Pulmonary artery endothelial cell (primary cell): Measurements from ENCODE around the gene SELENON. TPM values are rescaled to one million over a fixed set of nuclear protein-coding genes. Genes with fewer than 3 reads are reported as not detected.
"Not testable (repeated sequence)": the region's sequence is repeated elsewhere in the genome, so short reads cannot be mapped to it uniquely, and the experiment has no call there.

Experiments used
- DNase-seq: peaks from one replicate; pipeline ENCODE4 v3.0.0-alpha.2; 2011; ENCODE audit warnings: low read depth, low spot score
- total RNA-seq: library from RNA; depleted of rRNA; stranded (reverse); fragments of >200 nt; gene quantifications from 2 replicates; pipeline ENCODE4 v1.2.3, GENCODE V29; 2014

The SELENON gene
- total RNA-seq, 1 donor from 2014 or later: 33.2 TPM

GRCh38 chr1:25828491-25828890 lies 28.5 kb downstream of the SELENON start:
- DNase-seq: no peak

GRCh38 chr1:25829046-25829445 lies 29.1 kb downstream of the SELENON start:
- DNase-seq: no peak

DNA sequence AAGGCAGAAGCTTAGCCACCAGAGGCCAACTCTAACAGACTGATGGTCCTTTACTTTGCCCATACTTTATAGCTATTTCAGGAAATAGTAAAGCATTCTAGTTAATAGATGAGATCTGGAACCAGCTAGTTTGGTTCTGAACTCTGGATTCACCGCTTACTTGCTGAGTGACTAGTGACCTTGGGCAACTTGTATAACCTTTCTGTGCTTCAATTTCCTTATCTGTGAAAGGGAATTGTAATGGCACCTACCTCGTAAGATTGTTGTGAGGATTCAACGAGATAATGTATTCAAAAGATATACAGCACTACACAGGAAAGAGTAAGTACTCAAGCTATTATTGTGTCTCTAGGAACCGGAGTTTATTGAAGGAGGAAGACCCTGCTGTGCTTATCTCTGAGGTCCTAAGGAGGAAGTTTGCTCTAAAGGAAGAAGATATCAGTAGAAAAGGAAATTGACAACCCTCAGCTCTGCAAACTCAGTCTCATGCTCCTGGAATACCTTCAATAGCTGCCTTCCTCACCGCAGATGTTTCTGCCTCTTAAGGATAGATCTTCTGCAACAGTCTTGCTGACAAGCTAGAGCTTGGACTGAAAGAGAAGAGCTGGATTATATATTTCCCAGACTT lies 31.7 kb downstream of the SELENON start:
- no peak for DNase-seq

DNA sequence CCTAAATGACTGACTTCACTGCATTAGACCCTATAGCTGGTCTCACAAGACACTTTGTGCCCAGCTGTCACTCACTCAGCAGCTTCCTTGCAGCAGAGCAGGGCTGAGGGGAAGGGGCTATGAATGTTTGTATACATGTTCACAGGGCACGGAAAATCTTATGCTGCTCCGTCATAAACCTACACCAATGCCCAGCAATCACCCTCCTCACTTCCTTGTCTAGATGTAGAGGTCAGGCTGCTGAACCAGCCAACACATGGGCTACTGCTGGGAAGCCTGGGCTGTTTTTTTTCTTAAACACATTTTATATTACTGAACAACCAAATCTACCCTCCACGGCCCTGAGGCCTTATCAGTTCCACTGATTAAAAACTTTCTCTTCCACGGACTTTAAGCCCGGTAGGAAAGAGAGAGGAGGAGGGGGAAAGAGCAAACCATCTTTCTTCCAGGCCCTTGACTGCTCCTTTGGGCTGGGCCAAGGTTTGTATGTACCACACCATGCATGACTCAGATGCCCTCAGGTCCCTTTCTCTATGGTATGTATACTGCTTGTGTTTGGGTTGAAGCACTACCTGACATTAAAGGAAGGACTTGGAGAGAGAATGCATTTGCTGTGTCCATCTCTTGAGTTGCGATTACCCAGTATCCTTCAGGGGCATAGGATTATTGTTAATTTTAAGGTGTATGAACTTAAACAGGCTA lies 32.5 kb downstream of the SELENON start:
- no peak for DNase-seq

GRCh38 chr1:25833158-25833557 lies 33.2 kb downstream of the SELENON start:
- DNase-seq: no peak

GRCh38 chr1:25834894-25835293 lies 34.9 kb downstream of the SELENON start:
- DNase-seq: no peak

- DNase-seq: no peak
Measured at GRCh38 chr1:25836695-25837094, 36.7 kb downstream of the SELENON start.

- DNase-seq: no peak
Measured at GRCh38 chr1:25837262-25837875, 37.4 kb downstream of the SELENON start.

GRCh38 chr1:25839808-25840207 lies 39.8 kb downstream of the SELENON start:
- not testable (repeated sequence) for DNase-seq

- DNase-seq: no peak
Measured at GRCh38 chr1:25843483-25843882, 43.5 kb downstream of the SELENON start.

DNA sequence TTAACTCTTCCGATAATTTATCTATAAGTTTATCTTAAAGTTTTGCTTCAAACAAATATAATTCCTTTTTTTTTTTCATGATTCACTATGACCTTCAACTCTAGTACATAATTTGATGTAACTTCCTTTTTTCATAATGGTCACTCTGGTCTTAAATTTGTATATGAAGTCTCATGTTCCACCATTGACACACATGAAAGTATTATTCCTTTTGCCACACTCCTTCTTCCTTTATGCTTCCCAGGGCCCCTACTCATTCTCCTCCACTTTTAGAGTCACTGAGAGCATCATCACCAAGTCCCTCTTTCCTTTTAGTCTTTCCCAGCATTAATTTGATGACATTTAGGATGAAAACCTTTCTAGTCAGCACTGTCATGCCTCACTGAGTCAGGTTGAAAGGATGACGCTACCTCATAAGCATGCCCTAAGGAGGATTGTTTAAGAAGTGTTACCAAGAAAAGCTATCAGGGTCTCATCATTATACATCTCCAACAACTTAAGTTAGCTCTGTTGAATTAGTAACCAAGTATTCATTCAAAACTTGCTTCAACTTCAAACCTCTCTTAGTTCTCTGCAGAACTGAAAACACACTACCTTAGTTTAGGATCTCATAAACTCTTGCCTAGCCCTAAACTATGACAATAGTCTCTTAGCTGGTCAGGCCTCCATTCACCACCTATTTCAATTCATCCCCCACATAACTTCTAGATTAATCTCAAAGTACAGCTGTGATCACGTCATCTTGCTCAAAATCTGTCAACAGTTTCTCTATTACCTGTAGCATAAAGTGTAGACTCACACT lies 44.7 kb downstream of the SELENON start:
- no peak for DNase-seq

DNA sequence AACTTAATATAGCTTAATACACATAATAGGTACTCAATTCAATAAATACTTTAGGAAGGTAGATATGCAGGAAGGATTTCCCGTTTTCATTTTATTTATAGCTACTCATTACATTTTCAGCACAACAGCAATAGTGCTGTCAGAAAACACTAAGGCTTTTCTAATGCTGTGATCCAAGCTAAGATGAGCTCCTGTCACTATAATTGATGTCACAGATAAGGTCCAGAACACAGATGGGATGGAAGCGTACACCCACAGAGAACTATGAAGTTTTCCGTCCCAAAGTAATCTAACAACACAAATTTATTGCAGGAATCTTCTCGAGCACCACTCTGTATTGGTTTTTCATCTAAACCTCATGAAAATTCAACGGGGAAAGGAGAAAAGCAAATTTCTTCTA lies 45.7 kb downstream of the SELENON start:
- DNase-seq: no peak

DNA sequence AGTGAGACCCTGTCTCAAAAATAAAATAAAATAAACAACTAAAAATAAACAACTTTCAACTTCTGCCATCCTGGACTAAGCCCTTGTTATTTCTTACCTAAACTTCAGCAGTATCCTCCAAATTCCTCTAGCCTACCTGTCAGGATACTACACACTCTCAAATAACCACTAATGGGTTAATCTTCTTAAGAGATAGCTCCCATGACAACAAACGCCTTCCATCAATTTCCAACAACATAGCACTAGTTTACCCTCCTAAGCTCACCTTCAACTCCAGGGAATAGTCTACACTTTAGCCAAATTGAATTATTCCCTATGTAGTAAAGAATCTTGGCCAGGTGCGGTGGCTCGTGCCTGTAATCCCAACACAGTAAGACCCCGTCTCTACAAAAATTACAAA lies 47.9 kb downstream of the SELENON start:
- no peak for DNase-seq

DNA sequence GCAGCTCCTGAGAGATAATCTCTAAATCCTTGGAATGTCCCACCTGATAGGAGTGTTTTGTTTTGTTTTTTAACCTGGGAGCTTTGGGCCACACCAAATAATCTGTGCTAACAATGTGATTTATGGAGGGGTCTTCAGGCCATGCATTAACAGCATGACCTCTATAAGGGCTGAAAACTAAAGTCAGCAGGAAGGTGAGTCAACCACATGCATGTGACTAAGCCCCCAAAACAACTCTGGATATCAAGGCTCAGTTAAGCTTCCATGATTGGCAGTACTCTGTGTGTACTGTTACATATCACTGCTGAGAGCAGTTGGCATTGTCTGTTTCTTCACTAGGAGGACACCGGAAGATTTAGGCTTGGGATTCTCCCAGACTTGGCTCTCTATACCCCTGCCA lies 48.5 kb downstream of the SELENON start:
- DNase-seq: no peak

- DNase-seq: no peak
Measured at GRCh38 chr1:25854554-25854953, 54.6 kb downstream of the SELENON start.

GRCh38 chr1:25856856-25857255 lies 56.9 kb downstream of the SELENON start:
- no peak for DNase-seq

- no peak for DNase-seq
Measured at GRCh38 chr1:25858494-25858893, 58.5 kb downstream of the SELENON start.

GRCh38 chr1:25858906-25859789 lies 59.2 kb downstream of the SELENON start, which contains the start of gene AUNIP:
AUNIP (minus strand) TSS chr1:25859457; CDS start chr1:25859357, 100 bp downstream.
- peak; percentile 44 for DNase-seq

DNA sequence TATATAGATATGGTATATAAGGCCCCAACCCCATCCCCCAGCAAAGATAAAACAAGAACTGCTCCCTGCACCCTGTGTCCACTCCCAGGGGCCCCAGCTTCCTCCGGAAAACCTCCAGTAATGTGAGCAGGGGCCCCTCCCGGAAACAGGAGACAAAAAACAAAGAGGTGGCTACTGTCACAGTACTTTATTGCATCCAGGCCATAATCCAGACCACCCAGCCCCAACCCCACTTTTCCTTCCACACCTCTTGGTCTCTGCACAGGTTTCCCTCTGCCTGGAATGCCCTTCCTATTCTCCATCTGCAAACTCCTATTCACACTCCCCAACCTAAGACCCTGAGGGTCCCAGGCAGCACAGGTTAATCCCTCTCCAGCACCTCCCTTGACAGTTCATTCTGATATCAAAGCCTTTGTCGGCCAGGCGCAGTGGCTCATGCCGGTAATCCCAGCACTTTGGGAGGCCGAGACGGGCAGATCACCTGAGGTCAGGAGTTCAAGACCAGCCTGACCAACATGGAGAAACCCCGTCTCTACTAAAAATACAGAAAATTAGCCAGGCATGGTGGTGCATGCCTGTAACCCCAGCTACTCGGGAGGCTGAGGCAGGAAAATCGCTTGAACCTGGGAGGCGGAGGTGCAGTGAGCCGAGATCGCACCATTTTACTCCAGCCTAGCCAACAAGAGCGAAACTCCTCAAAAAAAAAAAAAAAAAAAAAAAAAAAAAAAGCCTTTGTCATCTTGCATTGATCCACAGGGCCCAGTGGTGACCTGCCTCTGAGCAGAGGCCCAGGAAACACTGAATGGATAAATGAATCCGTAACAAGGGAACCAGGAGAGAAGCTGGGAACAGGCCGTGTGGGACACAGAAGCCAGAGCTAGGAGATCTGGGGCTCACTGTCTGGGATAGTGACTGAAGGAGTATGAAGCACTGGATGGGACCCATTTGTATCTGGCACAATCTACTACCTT lies 61.6 kb downstream of the SELENON start:
- DNase-seq: no peak
